Hepatocyte (in vitro differentiated cells): ENCODE data around the gene SEPTIN5. TPM values are rescaled to one million over a fixed set of nuclear protein-coding genes. Genes with fewer than 3 reads are reported as not detected.
A peak's percentile ranks its signal among the peaks of the same experiment; 100 is the strongest.

ENCODE experiments used
- DNase-seq: peaks from one replicate; pipeline ENCODE4 v3.0.0-alpha.2; 2016; ENCODE audit warnings: low spot score
- H2AFZ ChIP-seq: fragments of 200-600 bp; sonication (generic); 2 replicates; pipeline ENCODE4 v1.6.0; 2016; ENCODE audit warnings: antibody characterized with exemption, mild to moderate bottlenecking
- H3K27ac ChIP-seq: fragments of 200-600 bp; sonication (generic); 2 replicates; pipeline ENCODE4 v1.5.1; 2016; ENCODE audit warnings: mild to moderate bottlenecking
- H3K27me3 ChIP-seq: fragments of 200-600 bp; sonication (generic); 2 replicates; pipeline ENCODE4 v1.6.1; 2016
- H3K36me3 ChIP-seq: fragments of 200-600 bp; sonication (generic); replicated peaks from 2 replicates; pipeline ENCODE4 v1.5.1; 2016; ENCODE audit warnings: low read depth; ENCODE audit not compliant: insufficient read depth
- H3K4me1 ChIP-seq: fragments of 200-600 bp; sonication (generic); 2 replicates; pipeline ENCODE4 v1.5.1; 2016; ENCODE audit warnings: mild to moderate bottlenecking, moderate library complexity; ENCODE audit not compliant: insufficient read depth
- H3K4me2 ChIP-seq: fragments of 200-600 bp; sonication (generic); 2 replicates; pipeline ENCODE4 v1.6.0; 2016
- H3K4me3 ChIP-seq: fragments of 200-600 bp; sonication (generic); 2 replicates; pipeline ENCODE4 v1.5.1; 2016; ENCODE audit warnings: mild to moderate bottlenecking
- H3K79me2 ChIP-seq: fragments of 200-600 bp; sonication (generic); 2 replicates; pipeline ENCODE4 v1.6.0; 2017; ENCODE audit warnings: mild to moderate bottlenecking
- H3K9me2 ChIP-seq: fragments of 200-600 bp; sonication (generic); replicated peaks from 2 replicates; pipeline ENCODE4 v1.6.0; 2017; ENCODE audit warnings: mild to moderate bottlenecking; ENCODE audit not compliant: insufficient read depth
- H3K9me3 ChIP-seq: fragments of 200-600 bp; sonication (generic); 2 replicates; pipeline ENCODE4 v1.5.1; 2016; ENCODE audit warnings: low read depth, mild to moderate bottlenecking
- H4K20me1 ChIP-seq: fragments of 200-600 bp; sonication (generic); 2 replicates; pipeline ENCODE4 v1.6.0; 2016; ENCODE audit warnings: mild to moderate bottlenecking; ENCODE audit not compliant: insufficient read depth, poor library complexity, severe bottlenecking
- EZH2 ChIP-seq: fragments of 200-600 bp; sonication (generic); IDR thresholded peaks from 2 replicates; pipeline ENCODE4 v1.6.1; 2016; ENCODE audit warnings: antibody characterized with exemption, mild to moderate bottlenecking, borderline replicate concordance
- EZH2phosphoT487 ChIP-seq: fragments of 200-600 bp; sonication (generic); IDR thresholded peaks from one replicate; pipeline ENCODE4 v1.6.1; 2018; ENCODE audit warnings: antibody characterized with exemption, mild to moderate bottlenecking, low read depth, moderate library complexity; ENCODE audit not compliant: unreplicated experiment, severe bottlenecking
- WGBS: methylation state at CpG from one replicate; pipeline ENCODE4 v1.1.6; 2016; ENCODE audit warnings: low lambda C conversion rate; ENCODE audit errors: missing lambda C conversion rate; 5-methylcytosine and 5-hydroxymethylcytosine counted together
- polyA plus RNA-seq: library from polyadenylated mRNA; unstranded; fragments of >200 nt; fragmentation: Nextera tagmentation; extraction: Ambion mirVana; gene quantifications from 2 replicates; pipeline ENCODE4 v1.2.1, GENCODE V29; 2016
- total RNA-seq: library from RNA; depleted of rRNA; stranded (reverse); fragments of >200 nt; gene quantifications from 2 replicates; pipeline ENCODE4 v1.2.3, GENCODE V29; 2014
- TF ChIP-seq, protein P1 (sequence below): fragments of 200-600 bp; sonication (generic); IDR thresholded peaks from 2 replicates; pipeline ENCODE4 v1.5.1; 2016; ENCODE audit warnings: antibody characterized with exemption, mild to moderate bottlenecking; ENCODE audit not compliant: poor library complexity

SEPTIN5 gene
- total and polyA plus RNA-seq, 2 experiments from 2014 or later = 9.4 to 10.0 TPM

DNA sequence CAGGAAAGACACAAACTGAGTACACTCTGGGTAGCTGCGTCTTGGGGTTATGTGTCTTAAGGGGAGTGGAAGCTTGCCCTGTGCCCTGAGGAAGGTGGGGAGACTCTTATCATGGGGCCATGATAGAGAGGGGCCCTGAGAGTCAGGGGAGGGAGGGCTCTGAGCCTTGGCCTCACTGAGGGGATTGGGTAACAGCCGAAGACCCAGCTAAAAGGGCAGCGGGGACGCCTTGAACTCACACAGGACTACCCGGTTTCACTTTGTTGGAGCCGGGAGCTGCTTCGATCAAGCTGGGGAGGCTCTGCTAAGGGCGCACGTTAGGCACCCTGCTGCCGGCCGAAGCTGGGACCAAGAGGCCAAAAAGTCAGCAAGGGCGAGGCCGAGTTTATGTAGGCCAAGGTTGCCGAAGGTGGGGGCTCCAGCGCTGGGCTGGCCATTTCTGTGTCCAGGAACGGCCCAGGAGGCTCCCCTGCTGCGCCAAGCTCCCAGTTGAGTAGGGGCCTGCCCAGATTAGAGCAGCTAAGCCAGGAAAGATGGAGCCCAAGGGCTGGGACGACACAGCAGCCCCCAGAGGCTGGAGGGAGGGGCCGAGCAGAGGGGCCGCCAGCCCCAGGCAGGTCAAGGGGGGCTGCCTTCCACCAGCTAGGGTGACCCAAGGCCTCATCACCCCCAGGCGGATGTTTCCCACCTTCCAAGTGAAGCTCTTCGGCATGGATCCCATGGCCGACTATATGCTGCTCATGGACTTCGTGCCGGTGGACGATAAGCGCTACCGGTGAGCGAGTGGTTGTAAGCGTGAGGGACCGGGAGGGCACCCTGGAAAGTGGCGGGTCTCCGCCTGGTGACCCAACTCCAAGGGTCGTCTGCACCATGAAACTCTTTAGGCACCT, 48.5 kb downstream of the SEPTIN5 start:
- no peaks in the 10 kb centered on the region for H3K9me2 ChIP-seq
- H3K4me3 ChIP-seq = no peak overlapping the region
- H4K20me1 ChIP-seq = peaks cover 6% of the 10 kb centered on the region
- H3K27ac ChIP-seq = no peak overlapping the region
- peaks cover 3% of the 10 kb centered on the region for H3K4me1 ChIP-seq
- no peaks in the 10 kb centered on the region for H3K9me3 ChIP-seq
- TF ChIP-seq, protein P1, sequence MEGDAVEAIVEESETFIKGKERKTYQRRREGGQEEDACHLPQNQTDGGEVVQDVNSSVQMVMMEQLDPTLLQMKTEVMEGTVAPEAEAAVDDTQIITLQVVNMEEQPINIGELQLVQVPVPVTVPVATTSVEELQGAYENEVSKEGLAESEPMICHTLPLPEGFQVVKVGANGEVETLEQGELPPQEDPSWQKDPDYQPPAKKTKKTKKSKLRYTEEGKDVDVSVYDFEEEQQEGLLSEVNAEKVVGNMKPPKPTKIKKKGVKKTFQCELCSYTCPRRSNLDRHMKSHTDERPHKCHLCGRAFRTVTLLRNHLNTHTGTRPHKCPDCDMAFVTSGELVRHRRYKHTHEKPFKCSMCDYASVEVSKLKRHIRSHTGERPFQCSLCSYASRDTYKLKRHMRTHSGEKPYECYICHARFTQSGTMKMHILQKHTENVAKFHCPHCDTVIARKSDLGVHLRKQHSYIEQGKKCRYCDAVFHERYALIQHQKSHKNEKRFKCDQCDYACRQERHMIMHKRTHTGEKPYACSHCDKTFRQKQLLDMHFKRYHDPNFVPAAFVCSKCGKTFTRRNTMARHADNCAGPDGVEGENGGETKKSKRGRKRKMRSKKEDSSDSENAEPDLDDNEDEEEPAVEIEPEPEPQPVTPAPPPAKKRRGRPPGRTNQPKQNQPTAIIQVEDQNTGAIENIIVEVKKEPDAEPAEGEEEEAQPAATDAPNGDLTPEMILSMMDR = no peak
- peak; percentile 43 for TF ChIP-seq EZH2phosphoT487
- peaks cover 91% of the 10 kb centered on the region for H3K27me3 ChIP-seq
- DNase-seq = no peak
- no peak overlapping the region for H2AFZ ChIP-seq
- H3K79me2 ChIP-seq = no peaks in the 10 kb centered on the region
- no peaks in the 10 kb centered on the region for H3K36me3 ChIP-seq
- no peak overlapping the region for H3K4me2 ChIP-seq
- WGBS = 52% methylated on average over 33 of the region's 34 CpGs

DNA sequence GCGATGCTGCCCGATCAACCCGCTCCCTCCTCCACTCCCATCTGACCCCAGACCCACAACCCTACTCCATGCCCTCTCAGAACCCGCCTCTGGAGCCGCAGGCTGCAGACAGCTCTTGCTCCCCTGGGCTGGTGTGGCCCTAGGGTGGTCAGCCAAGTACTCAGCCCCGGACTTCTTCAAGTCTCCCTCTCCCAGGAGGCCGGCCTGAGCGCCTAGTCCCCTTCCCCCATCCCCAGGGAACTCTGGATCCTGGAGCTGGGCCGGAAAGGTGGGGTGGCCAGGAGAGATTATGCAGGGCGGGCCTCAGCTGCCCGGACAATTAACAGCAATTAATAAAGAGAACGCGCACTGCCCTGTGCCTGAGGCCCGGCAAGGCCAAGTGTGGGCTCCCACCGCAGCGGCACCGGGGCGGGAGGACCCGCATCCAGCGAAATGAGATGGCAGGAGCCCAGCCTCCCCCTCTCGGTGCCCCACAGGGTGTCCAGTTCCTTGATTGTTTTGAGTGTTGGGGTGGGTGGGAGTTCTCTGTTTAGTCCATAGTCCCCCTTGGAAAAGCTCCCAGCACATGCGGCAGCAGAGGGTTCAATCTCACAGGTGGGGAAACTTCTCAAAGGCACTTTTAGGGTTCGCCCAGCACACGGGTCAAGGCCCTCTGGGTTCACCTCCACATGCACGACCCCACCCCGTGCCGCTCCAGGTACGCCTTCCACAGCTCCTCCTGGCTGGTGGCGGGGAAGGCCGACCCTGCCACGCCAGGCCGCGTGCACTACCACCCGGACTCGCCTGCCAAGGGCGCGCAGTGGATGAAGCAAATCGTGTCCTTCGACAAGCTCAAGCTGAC, 49.4 kb downstream of the SEPTIN5 start:
- H4K20me1 ChIP-seq = peaks cover 6% of the 10 kb centered on the region
- H3K4me3 ChIP-seq = no peak overlapping the region
- no peaks in the 10 kb centered on the region for H3K79me2 ChIP-seq
- peaks cover 91% of the 10 kb centered on the region for H3K27me3 ChIP-seq
- TF ChIP-seq, protein P1 = no peak
- peak; percentile 69 for TF ChIP-seq EZH2
- H3K27ac ChIP-seq = no peak overlapping the region
- H2AFZ ChIP-seq = no peak overlapping the region
- H3K9me2 ChIP-seq = no peaks in the 10 kb centered on the region
- no peaks in the 10 kb centered on the region for H3K9me3 ChIP-seq
- no peaks in the 10 kb centered on the region for H3K36me3 ChIP-seq
- H3K4me2 ChIP-seq = no peak overlapping the region
- DNase-seq = no peak
- WGBS = 43% methylated on average over 39 of the region's 39 CpGs
- peaks cover 3% of the 10 kb centered on the region for H3K4me1 ChIP-seq

DNA sequence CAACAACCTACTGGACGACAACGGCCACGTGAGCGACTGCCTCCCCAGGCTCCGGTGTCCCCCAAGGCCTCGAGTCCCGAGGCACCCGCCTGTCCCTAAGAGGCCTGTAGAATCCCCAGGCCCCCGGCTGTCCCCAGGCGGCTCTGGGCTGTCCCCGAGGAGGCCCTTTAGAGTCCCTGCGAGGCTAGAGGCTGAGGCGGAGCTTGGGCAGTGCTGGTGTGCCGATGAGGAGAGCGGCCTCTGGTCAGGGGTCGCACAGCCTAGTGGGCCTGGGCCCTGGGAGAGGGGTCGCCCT, 49.9 kb downstream of the SEPTIN5 start:
- no peak overlapping the region for H3K4me3 ChIP-seq
- H3K4me1 ChIP-seq = peaks cover 3% of the 10 kb centered on the region
- no peak overlapping the region for H3K4me2 ChIP-seq
- H3K36me3 ChIP-seq = no peaks in the 10 kb centered on the region
- no peak overlapping the region for H3K27ac ChIP-seq
- TF ChIP-seq, protein P1 = no peak
- TF ChIP-seq EZH2phosphoT487 = peak; percentile 45
- no peak for TF ChIP-seq EZH2
- H3K9me2 ChIP-seq = no peaks in the 10 kb centered on the region
- no peak overlapping the region for H2AFZ ChIP-seq
- H3K79me2 ChIP-seq = no peaks in the 10 kb centered on the region
- H3K9me3 ChIP-seq = no peaks in the 10 kb centered on the region
- WGBS = 48% methylated on average over 17 of the region's 17 CpGs
- H4K20me1 ChIP-seq = peaks cover 6% of the 10 kb centered on the region
- peaks cover 90% of the 10 kb centered on the region for H3K27me3 ChIP-seq
- DNase-seq = no peak
